Measurements from ENCODE around the gene RFX7. TPM values are rescaled to one million over a fixed set of nuclear protein-coding genes. Genes with fewer than 3 reads are reported as not detected.

The RFX7 gene
- total and polyA plus RNA-seq, 2 of the 4 experiments (the other 2 are of a cell fraction) = 4.1 to 10.6 TPM

- H2BK120ac ChIP-seq (ENCODE audit: low read depth, low read length) = peak overlapping the region; percentile 99
- peak overlapping the region; percentile 27 to 58; a peak in 3 of 4 replicates for H4K8ac ChIP-seq (ENCODE audit: low read depth in 2 of 2, low read length in 2 of 2)
- no peaks in the 10 kb centered on the region for H3K79me1 ChIP-seq (ENCODE audit: low read depth in 1 of 2, low read length in 2 of 2)
- no peaks in the 10 kb centered on the region for H3K9me3 ChIP-seq (ENCODE audit: control insufficient read depth, insufficient read depth, low read length)
- H4K5ac ChIP-seq (ENCODE audit: low read depth, low read length) = peak overlapping the region; percentile 33
- POLR2A ChIA-PET (ENCODE audit: unreplicated experiment) = no interaction called here
- peak overlapping the region; percentile 71; the same call in 1 of the 2 replicates for H3K23ac ChIP-seq (ENCODE audit: low read depth, low read length)
- peak overlapping the region; percentile 84 for H3K18ac ChIP-seq (ENCODE audit: low read depth, low read length)
- no peak overlapping the region for H3K4me2 ChIP-seq (ENCODE audit: low read depth, low read length)
- H3K14ac ChIP-seq (replicated peaks; ENCODE audit: low read depth, low read length) = peak overlapping the region; percentile 89
- dilution Hi-C loops (cut with HindIII; ENCODE audit: low sequenced_read_pairs, unreplicated experiment) (no loop called here), intact Hi-C loops (cut with micrococcal nuclease) (no loop called here), in situ Hi-C loops (cut with MboI; ENCODE audit: low sequenced_read_pairs) (no loop called here)
- peak overlapping the region; percentile 62 for H4K91ac ChIP-seq (ENCODE audit: insufficient read depth, low read depth, low read length)
- peak overlapping the region; percentile 99 for H2BK15ac ChIP-seq (ENCODE audit: low read depth, low read length)
- H3K36me3 ChIP-seq (ENCODE audit: control insufficient read depth, insufficient read depth, low read length) = no peaks in the 10 kb centered on the region
- H4K20me1 ChIP-seq (ENCODE audit: insufficient read depth, low read length) = no peaks in the 10 kb centered on the region
- H2AK5ac ChIP-seq (ENCODE audit: low read depth, low read length) = peak overlapping the region; percentile 54; the same call in 1 of the 2 replicates
- peak overlapping the region; percentile 39 for H2BK5ac ChIP-seq (ENCODE audit: low read depth, low read length, poor library complexity, severe bottlenecking)
- H3K27me3 ChIP-seq (ENCODE audit: control insufficient read depth, insufficient read depth, low read length) = no peaks in the 10 kb centered on the region
- no CpG with 5 or more reads among the region's 1 CpG for WGBS, 2 experiments (ENCODE audit: extremely low coverage in 2 of 2, insufficient read length in 1 of 2)
- H2BK20ac ChIP-seq (ENCODE audit: low read depth, low read length) = peak overlapping the region; percentile 97
- peak; percentile 29 for DNase-seq
- no peak overlapping the region for H3K4me3 ChIP-seq (ENCODE audit: insufficient read depth, low read depth, low read length)
- BruUV-seq (replicated peaks) = no TSS peak
- no peak overlapping the region for H3K9ac ChIP-seq (ENCODE audit: low read depth, low read length)
- peak overlapping the region; percentile 87 for H3K4ac ChIP-seq (ENCODE audit: low read depth, low read length)
- CTCF ChIA-PET = no interaction called here
- TF ChIP-seq RCOR1 (IDR thresholded peaks at IDR 0.05; ENCODE audit: insufficient replicate concordance, low read length) (no peak), BHLHE40 (IDR thresholded peaks at IDR 0.05; ENCODE audit: low read depth, low read length) (no peak), SMC3 (IDR thresholded peaks at IDR 0.05; ENCODE audit: low read depth, low read length) (no peak), RFX5 (IDR thresholded peaks at IDR 0.05; ENCODE audit: low read depth, low read length) (no peak), NFE2L2 (IDR thresholded peaks at IDR 0.05; ENCODE audit: low read depth, low read length) (no peak), MAZ (IDR thresholded peaks at IDR 0.05; ENCODE audit: borderline replicate concordance, low read depth, low read length) (no peak), MXI1 (IDR thresholded peaks at IDR 0.05; ENCODE audit: borderline replicate concordance, low read depth, low read length) (no peak), FOS (IDR thresholded peaks at IDR 0.05; ENCODE audit: low read depth, low read length) (no peak), ELK1 (IDR thresholded peaks at IDR 0.05; ENCODE audit: borderline replicate concordance, low read depth, low read length) (no peak), POLR2A (IDR thresholded peaks at IDR 0.05; ENCODE audit: low read depth, low read length) (no peak), CHD1 (IDR thresholded peaks at IDR 0.05; ENCODE audit: low read depth, low read length) (no peak), CEBPB (IDR thresholded peaks at IDR 0.05; ENCODE audit: low read depth, low read length) (no peak), MAFK (IDR thresholded peaks at IDR 0.05; ENCODE audit: low read depth, low read length) (no peak), RAD21 (IDR thresholded peaks at IDR 0.05; ENCODE audit: low read length) (no peak)
- TF ChIP-seq, protein P1, sequence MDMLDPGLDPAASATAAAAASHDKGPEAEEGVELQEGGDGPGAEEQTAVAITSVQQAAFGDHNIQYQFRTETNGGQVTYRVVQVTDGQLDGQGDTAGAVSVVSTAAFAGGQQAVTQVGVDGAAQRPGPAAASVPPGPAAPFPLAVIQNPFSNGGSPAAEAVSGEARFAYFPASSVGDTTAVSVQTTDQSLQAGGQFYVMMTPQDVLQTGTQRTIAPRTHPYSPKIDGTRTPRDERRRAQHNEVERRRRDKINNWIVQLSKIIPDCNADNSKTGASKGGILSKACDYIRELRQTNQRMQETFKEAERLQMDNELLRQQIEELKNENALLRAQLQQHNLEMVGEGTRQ (IDR thresholded peaks at IDR 0.05; ENCODE audit: low read depth, low read length) = no peak
- TF ChIP-seq, protein P2, sequence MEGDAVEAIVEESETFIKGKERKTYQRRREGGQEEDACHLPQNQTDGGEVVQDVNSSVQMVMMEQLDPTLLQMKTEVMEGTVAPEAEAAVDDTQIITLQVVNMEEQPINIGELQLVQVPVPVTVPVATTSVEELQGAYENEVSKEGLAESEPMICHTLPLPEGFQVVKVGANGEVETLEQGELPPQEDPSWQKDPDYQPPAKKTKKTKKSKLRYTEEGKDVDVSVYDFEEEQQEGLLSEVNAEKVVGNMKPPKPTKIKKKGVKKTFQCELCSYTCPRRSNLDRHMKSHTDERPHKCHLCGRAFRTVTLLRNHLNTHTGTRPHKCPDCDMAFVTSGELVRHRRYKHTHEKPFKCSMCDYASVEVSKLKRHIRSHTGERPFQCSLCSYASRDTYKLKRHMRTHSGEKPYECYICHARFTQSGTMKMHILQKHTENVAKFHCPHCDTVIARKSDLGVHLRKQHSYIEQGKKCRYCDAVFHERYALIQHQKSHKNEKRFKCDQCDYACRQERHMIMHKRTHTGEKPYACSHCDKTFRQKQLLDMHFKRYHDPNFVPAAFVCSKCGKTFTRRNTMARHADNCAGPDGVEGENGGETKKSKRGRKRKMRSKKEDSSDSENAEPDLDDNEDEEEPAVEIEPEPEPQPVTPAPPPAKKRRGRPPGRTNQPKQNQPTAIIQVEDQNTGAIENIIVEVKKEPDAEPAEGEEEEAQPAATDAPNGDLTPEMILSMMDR (conservative IDR thresholded peaks at IDR 0.05; ENCODE audit: low read depth, low read length) = no peak
- peak overlapping the region; percentile 19; the same call in 1 of the 2 replicates for H3K56ac ChIP-seq (ENCODE audit: extremely low read depth, insufficient read depth, low read length)
- peaks cover 18% of the 10 kb centered on the region for H3K9me1 ChIP-seq (ENCODE audit: insufficient read depth, low read length)
- no peak overlapping the region for H2AFZ ChIP-seq (replicated peaks; ENCODE audit: low read length, poor library complexity)
- no peak overlapping the region for H2AK9ac ChIP-seq (replicated peaks; ENCODE audit: low read depth, low read length, poor library complexity)
- peaks cover 16% of the 10 kb centered on the region for H3K4me1 ChIP-seq (ENCODE audit: control insufficient read depth, insufficient read depth, low read length)
- ATAC-seq (ENCODE audit: low read depth) = no peak
- H3K27ac ChIP-seq (ENCODE audit: insufficient read depth, low read length) = peak overlapping the region; percentile 32; the same call in 1 of the 2 replicates
Observed at GRCh38 chr15:56042031-56042430, 201.6 kb downstream of the RFX7 start.
